Measurements from ENCODE around the gene HAPLN3.
"Not testable (repeated sequence)": the region's sequence is repeated elsewhere in the genome, so short reads cannot be mapped to it uniquely, and the experiment has no call there.

HAPLN3 gene

GRCh38 chr15:88894819-88895767 is at the start of gene HAPLN3:
Gene HAPLN3 (minus strand): TSS chr15:88895544. CDS start chr15:88887298, 8,246 bp downstream.
- peak; percentile 31 for DNase-seq (ENCODE audit: low read depth)

GRCh38 chr15:88940110-88940675 is 44.8 kb upstream of the HAPLN3 start:
- no peak for DNase-seq (ENCODE audit: low read depth)

- DNase-seq (ENCODE audit: low read depth) = no peak
Measured at GRCh38 chr15:88939486-88939806, 44.1 kb upstream of the HAPLN3 start.

- no peak for DNase-seq (ENCODE audit: low read depth)
Measured at GRCh38 chr15:88938802-88939485, 43.6 kb upstream of the HAPLN3 start.

GRCh38 chr15:88934449-88934848 is 39.1 kb upstream of the HAPLN3 start:
- DNase-seq (ENCODE audit: low read depth) = not testable (repeated sequence)

GRCh38 chr15:88932875-88933330 is 37.6 kb upstream of the HAPLN3 start:
- no peak for DNase-seq (ENCODE audit: low read depth)

- DNase-seq (ENCODE audit: low read depth) = no peak
Measured at GRCh38 chr15:88932271-88932874, 37.0 kb upstream of the HAPLN3 start.

GRCh38 chr15:88930579-88930978 is 35.2 kb upstream of the HAPLN3 start:
- DNase-seq (ENCODE audit: low read depth) = no peak

GRCh38 chr15:88929358-88930098 is 34.2 kb upstream of the HAPLN3 start:
- not testable (repeated sequence) for DNase-seq (ENCODE audit: low read depth)

GRCh38 chr15:88928192-88928591 is 32.8 kb upstream of the HAPLN3 start:
- not testable (repeated sequence) for DNase-seq (ENCODE audit: low read depth)

GRCh38 chr15:88925648-88926047 is 30.3 kb upstream of the HAPLN3 start:
- DNase-seq (ENCODE audit: low read depth) = not testable (repeated sequence)

GRCh38 chr15:88920892-88921435 is 25.6 kb upstream of the HAPLN3 start:
- not testable (repeated sequence) for DNase-seq (ENCODE audit: low read depth)

GRCh38 chr15:88920186-88920891 is 25.0 kb upstream of the HAPLN3 start:
- DNase-seq (ENCODE audit: low read depth) = no peak

- no peak for DNase-seq (ENCODE audit: low read depth)
Measured at GRCh38 chr15:88918738-88919137, 23.4 kb upstream of the HAPLN3 start.

- DNase-seq (ENCODE audit: low read depth) = no peak
Measured at GRCh38 chr15:88917760-88918159, 22.4 kb upstream of the HAPLN3 start.

GRCh38 chr15:88915354-88915753 is 20.0 kb upstream of the HAPLN3 start:
- no peak for DNase-seq (ENCODE audit: low read depth)

GRCh38 chr15:88913850-88914169 is 18.5 kb upstream of the HAPLN3 start:
- DNase-seq (ENCODE audit: low read depth) = no peak

GRCh38 chr15:88913017-88913849 is 17.9 kb upstream of the HAPLN3 start, which contains the start of gene MFGE8:
Gene MFGE8 (minus strand): TSS chr15:88913379. CDS start chr15:88913319, 60 bp downstream.
- DNase-seq (ENCODE audit: low read depth) = peak; percentile 47

GRCh38 chr15:88912500-88912921 is 17.2 kb upstream of the HAPLN3 start:
- DNase-seq (ENCODE audit: low read depth) = no peak

GRCh38 chr15:88911766-88912118 is 16.4 kb upstream of the HAPLN3 start:
- DNase-seq (ENCODE audit: low read depth) = no peak

All from stimulated activated CD8-positive, alpha-beta memory T cell treated with anti-CD3 and anti-CD28 coated beads, Interleukin-12 subunit alpha, Interleukin-12 subunit beta, amount 100 ng/mL, for 1 hour (primary cell).